GM10248 (cell line): ENCODE results near the gene ABCC4.

ENCODE experiments used
- CTCF ChIA-PET: fragments of 300-600 bp; sonication (Branson Sonifier 250); formaldehyde crosslinking; extraction: SDS; loops from one replicate; lab custom pipeline; 2021; ENCODE audit warnings: antibody characterized with exemption; lab: Yijun Ruan, JAX
- POLR2A ChIA-PET: fragments of 350-650 bp; sonication (Branson Sonifier 250); formaldehyde crosslinking; extraction: SDS; loops from one replicate; lab custom pipeline; 2020; ENCODE audit warnings: antibody characterized with exemption; lab: Yijun Ruan, JAX
- DNase-seq: peaks from one replicate; pipeline ENCODE4 v3.0.0; 2012; ENCODE audit errors: extremely low spot score
- TF ChIP-seq, protein P1 (sequence below): IDR thresholded peaks from 2 replicates; pipeline ENCODE4 v1.5.1; 2012; ENCODE audit warnings: mild to moderate bottlenecking, low read depth; ENCODE audit errors: extremely low read depth, missing control alignments, control extremely low read depth

ABCC4 gene

DNA sequence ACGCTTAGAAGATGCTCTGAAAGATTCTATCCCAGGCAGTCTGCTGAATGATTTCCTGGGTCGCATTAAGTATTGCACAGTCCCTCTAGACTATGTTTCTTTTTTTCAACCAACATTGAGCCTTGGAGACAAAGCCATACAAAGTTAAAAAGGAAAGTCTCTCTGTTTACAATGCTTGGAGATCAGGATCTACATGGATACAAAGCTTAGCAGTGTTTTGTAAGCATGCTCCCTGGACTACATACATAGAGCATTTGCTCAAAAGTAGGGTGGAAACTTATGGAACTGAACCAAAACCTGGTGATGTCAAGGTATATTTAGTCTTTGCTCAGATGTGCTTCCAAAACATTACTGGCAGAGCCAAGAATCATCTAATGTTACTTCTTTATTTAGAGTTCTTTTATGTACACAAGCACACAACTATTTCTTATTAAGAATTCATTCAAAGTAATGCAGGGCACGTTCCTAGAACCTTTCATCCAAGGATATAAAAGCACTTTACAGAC, 241.2 kb downstream of the ABCC4 start:
- no peak for DNase-seq
- ChIA-PET POLR2A (no interaction called here), CTCF (no interaction called here)
- TF ChIP-seq, protein P1, sequence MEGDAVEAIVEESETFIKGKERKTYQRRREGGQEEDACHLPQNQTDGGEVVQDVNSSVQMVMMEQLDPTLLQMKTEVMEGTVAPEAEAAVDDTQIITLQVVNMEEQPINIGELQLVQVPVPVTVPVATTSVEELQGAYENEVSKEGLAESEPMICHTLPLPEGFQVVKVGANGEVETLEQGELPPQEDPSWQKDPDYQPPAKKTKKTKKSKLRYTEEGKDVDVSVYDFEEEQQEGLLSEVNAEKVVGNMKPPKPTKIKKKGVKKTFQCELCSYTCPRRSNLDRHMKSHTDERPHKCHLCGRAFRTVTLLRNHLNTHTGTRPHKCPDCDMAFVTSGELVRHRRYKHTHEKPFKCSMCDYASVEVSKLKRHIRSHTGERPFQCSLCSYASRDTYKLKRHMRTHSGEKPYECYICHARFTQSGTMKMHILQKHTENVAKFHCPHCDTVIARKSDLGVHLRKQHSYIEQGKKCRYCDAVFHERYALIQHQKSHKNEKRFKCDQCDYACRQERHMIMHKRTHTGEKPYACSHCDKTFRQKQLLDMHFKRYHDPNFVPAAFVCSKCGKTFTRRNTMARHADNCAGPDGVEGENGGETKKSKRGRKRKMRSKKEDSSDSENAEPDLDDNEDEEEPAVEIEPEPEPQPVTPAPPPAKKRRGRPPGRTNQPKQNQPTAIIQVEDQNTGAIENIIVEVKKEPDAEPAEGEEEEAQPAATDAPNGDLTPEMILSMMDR: no peak

DNA sequence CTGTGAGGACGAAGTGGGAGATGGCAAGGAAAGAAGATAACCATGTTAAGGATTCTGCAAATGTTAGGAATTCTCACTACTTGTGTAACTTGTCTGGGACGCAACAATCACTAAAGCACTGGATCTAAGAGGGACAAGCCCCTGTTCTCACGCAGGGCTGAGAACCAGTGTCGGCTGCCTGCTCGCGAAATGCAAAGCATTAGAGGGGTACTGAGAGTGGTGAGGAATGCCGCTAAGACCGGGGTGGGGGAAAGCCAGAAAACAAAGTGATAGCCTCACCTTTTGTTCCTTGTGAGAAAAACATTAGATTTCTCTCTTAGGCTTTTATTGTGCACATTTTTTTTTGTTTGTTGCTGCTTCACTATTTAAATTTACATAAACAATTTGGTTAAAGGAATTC, 241.9 kb downstream of the ABCC4 start:
- no peak for DNase-seq
- ChIA-PET POLR2A (no interaction called here), CTCF (no interaction called here)
- TF ChIP-seq, protein P1: no peak

DNA sequence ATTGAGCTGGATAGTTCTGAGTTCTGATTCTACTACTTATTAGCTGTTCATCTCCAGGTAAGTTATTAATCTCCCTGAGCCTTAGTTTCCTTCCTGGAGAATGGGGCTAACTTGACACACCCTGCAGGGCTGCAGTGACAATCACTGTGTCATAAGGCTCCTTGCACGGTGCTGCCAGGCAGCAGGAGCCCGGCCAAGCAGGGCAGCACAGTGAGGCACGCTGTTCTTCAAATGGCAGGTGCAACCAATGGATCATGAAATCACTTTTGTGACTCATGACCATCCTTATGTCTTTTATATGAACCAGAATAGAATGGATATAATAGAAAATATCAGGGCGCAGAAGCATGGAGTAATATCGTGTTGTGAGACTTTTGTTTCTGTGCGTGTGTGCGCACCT, 242.6 kb downstream of the ABCC4 start:
- DNase-seq: no peak
- ChIA-PET POLR2A (no interaction called here), CTCF (no interaction called here)
- TF ChIP-seq, protein P1: no peak

DNA sequence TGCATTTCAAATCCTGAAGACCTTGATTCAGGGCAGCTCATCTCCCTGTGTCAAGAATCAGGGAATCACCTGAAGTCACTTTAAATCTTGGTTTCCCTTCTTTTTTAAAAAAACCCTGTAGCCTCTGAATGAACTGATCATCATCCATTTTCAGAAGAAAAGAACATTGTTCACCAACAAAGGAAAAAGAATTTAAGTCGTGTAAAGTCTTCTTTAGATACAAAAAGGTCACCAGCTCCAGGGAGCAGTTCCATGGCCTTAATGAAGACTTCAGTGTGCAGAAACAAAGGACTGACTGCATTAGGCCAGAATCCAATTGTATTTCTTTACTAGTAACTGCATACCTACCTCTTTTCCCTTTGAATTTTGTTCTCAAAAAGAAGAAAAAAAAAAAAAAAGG, 245.0 kb downstream of the ABCC4 start:
- POLR2A ChIA-PET: no interaction called here
- CTCF ChIA-PET: interaction anchor here (1.2 to 1.5 kb wide), 2 partner anchors 10 to 348 kb away, joined by 4 to 5 read pairs; no protein-coding TSS in a partner anchor
- TF ChIP-seq, protein P1: no peak
- DNase-seq: no peak

DNA sequence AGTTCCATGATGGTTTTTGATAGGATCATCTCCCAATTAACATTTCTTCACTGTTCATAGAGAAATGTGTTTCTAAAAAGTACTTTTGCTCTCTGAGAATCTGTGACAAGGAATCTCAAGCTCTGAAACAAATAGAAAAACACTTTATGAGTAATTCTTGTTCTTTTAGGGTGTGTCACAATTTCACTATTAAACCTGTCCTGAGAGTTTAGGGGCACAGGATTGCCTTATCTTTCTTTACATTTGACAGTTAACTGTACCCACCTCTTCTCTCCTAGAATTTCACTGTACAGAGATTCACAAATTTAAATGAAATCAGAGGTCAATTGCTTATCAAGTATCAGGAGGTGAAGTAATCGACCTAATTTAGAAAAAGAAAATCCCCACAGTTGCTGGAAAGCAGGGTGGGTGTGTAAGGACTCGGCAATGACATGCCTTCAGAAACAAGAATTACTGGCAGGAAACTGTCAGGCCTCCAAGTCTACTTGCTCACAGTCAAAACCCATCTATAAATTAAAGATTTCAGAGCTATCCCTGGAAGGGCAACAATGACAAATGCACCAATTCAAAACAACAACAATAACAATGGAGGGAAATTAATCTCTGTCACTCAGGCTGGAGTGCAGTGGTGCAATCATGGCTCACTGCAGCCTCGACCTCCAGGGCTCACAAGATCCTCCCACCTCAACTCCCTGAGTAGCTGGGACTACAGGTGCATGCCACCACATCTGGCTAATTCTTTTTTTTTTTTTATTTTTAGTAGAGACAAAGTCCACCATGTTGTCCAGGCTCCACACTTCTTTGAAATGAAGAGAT, 250.2 kb downstream of the ABCC4 start:
- ChIA-PET POLR2A (interaction anchor here (0.6 kb wide), 1 partner anchor 346 kb away, joined by 3 read pairs; no protein-coding TSS in a partner anchor), CTCF (interaction anchor here (1.0 kb wide), 1 partner anchor 353 kb away, joined by 3 read pairs; no protein-coding TSS in a partner anchor)
- TF ChIP-seq, protein P1: no peak
- DNase-seq: peak; percentile 26

DNA sequence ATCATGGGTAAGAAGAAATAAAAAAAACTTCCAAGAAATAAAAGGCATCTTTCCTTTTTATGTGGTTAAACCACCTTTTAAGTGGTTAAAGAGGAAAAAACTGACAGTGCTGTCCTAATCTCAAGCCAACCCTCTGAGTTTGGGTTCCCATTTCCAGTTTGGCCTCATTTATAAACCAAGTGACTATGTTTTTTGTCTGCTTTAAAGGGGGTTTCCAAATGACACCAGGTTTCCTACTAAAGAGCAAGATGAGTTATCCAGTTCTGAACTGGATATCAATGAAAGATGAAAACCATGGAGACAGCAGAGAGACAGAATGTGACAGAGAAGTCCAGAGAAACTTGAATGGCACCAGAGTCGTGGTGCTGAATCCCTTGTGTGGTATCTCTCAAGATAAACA, 251.5 kb downstream of the ABCC4 start:
- CTCF ChIA-PET: interaction anchor here (0.9 kb wide), 1 partner anchor 19 kb away, joined by 4 read pairs; no protein-coding TSS in a partner anchor
- POLR2A ChIA-PET: no interaction called here
- TF ChIP-seq, protein P1: no peak
- DNase-seq: no peak
